HG03196 (cell line): ENCODE results near the gene C3AR1.
"Not testable (repeated sequence)": the region's sequence is repeated elsewhere in the genome, so short reads cannot be mapped to it uniquely, and the experiment has no call there.

ENCODE experiments used
- ATAC-seq: cut with Tn5 transposase; IDR thresholded peaks from one replicate; pipeline ENCODE4 v1.9.1; 2021; ENCODE audit not compliant: unreplicated experiment

Gene C3AR1

DNA sequence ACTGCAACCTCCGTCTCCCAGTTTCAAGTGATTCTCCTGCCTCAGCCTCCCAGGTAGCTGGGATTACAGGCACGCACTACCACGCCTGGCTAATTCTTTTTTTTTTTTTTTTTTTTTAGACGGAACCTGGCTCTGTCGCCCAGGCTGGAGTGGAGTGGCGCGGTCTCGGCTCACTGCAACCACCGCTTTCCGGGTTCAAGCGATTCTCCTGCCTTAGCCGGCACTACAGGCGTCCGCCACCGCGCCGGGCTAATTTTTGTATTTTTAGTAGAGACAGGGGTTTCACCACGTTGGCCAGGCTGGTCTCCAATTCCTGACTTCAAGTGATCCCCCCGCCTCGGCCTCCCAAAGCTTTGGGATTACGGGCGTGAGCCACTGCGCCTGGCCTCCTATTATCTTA lies 35.1 kb downstream of the C3AR1 start:
- ATAC-seq, result not testable (repeated sequence)

DNA sequence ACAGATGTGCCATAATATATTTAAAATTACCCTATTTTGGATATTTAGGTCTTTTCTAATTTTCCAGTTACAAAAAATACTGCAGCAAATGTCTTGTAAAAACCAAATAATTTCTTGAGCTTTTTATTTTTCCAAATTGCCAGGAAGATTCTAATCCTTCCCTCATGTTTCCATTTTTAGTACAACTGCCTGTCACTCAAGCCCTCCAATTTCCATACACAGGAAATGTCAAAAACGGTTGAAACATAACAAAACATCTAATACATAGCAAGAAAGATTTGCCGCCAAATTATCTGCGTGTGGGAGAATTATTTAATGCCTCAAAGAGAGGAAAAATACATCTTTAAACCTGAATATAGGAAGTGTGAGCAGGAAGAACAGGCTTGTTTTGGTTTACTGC lies 36.0 kb downstream of the C3AR1 start:
- no peak for ATAC-seq

DNA sequence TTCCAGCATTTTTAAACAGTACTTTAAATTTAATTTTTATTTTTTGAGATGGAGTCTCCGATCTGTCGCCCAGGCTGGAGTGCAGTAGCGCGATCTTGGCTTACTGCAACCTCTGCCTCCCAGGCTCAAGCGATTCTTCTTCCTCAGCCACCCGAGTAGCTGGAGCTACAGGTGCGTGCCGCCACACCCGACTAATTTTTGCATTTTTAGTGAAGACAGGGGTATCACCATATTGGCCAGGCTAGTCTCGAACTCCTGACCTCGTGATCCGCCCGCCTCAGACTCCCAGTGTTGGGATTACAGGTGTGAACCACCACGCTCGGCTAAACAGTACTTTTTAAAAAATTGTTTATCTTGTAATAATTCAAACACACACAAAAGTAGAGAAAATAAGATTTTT lies 37.9 kb downstream of the C3AR1 start:
- ATAC-seq, result no peak

DNA sequence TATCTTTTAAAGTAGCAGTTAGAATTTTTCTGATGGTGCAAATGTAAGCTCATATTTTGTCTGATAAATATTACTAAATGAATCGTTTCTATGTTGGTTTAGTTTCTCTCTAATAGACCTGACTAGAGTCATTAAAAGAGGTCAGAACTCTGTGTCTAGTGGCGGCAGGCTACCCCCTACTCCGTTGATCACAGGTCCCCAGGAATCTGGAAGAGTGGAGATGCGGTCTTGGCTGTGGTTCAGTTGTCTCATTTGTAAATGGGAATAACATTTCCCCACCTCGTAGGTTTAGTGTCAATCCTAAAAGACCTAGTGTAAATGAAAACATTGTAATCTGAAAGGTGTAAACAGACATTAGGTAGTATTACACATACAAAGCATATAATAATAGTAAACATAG lies 38.3 kb downstream of the C3AR1 start:
- ATAC-seq, result no peak

DNA sequence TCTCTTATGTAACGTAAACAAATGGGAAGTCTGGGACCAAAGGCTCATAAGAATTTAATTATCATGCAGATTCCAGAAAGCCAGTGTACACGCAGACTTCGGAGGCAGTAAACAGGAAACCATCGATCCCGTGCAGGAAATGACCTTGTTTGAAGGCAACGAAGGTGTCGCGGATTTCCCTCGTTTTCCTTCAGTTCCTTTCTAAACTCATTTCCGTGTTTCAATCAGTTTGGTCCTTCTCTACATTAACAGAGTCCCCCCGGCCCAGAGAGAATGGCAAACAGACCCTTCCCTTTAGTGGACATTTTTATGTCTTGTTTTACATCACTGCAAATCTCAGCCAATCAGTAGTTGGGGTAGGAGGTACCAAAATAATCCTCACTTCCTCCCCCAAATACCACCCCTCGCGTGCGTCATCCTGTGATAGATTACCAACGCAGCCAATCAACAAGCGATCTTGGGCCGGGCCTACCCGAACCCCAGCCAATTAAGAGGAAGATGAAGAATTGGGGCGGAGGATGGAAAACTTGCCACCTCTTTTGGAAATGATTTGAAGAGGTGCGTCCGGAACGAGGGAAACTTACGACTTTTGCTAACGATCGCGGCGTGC lies 39.8 kb downstream of the C3AR1 start:
- ATAC-seq, result peak; percentile 98

DNA sequence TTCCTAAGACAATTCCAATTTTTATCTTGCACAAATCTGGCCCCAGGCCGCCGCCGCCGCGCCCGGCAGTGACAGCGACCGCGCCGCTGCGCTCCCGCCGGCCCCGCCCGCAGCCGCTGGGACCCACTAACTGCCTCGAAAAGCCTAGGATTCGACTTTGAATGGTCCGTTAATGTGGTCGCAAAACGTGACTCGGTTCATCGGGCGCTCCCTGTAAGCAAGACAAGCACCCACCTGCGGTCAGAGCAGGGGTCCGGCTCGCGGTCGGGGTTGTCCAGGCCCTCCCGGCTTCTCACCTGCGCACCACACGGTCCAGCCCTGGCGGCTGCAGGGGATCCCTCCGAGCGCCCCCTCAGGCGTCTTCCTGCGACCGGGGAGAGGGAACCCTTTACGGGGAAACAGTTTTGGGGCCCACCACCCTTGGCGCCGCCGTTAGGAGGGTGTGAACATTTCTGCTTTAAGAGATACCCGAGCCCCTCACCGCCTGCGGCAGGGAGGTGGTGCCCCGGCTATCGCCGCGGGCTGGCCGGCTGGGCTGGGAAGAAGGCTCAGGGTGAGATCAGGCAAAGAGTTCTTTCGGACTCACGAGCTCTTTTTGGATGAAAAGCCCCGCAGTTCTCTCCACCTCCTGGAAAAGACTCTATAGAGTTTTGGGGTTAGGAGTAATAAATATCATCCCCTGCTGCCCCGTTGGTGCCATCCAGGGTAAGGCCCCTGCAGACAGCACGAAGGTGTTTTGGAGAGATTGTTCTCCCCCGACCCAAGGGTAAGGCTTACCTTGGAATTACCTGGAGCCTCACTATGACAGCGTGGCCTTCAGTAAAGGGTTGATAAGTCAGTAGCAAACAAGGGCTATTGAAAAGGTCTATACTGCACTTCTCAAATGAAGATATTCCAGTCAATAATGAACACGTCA lies 47.2 kb downstream of the C3AR1 start:
- ATAC-seq, result no peak

DNA sequence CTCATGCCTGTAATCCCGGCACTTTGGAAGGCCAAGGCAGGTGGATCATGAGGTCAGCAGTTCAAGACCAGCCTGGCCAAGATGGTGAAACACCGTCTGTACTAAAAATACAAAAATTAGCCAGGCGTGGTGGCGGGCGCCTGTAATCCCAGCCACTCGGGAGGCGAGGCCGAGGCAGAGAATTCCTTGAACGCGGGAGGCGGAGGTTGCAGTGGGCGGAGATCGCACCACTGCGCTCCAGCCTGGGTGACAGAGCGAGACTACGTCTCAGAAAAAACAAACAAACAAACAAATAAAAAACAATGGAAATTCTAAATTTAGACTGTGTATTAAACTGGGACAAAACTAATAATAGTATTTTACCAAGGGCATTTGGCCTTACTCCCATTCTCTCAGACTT lies 47.9 kb downstream of the C3AR1 start:
- not testable (repeated sequence) for ATAC-seq

DNA sequence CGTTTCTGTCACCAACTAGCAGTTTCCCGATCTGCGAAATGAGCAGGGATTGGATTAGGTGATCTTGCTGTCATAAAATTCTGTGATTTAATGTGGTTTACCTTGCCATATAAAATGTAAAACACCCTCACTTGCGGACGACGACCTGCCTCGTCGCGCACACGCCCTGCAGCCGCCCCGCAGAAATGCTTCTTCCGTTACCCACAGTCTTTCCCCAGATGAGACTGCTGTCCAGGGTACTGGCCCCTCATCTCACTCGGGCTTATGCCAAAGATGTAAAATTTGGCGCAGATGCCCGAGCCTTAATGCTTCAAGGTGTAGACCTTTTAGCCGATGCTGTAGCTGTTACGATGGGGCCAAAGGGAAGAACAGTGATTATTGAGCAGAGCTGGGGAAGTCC lies 51.3 kb downstream of the C3AR1 start:
- ATAC-seq, result no peak

DNA sequence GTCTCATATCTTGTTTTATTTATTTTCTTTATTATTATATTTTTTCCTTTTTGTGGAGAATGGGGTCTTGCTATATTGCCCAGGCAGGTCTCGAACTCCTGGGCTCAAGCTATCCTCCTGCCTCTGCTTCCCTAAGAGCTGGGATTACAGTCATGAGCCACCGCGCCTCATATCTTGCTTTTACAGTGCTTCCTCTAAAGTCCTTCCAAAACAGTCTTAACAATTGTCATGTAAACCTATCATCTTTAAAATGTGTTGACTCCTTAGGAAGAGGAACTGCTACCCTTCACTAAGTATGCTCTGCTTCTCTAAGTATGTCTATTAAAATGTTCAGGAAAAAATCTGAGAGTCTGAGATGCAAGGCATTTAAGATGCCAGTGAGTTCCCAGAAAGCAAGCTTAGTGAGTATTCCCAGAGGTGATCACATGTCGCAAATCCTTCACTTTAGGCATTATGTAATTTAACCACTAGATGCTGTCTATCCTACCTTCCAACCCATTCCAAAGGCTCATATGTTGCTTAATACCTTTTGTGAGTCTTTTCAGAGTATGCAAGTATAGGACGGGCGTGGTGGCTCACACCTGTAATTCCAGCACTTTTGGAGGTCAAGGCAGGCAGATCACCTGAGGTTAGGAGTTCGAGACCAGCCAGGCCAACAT lies 53.4 kb downstream of the C3AR1 start:
- ATAC-seq, result no peak

DNA sequence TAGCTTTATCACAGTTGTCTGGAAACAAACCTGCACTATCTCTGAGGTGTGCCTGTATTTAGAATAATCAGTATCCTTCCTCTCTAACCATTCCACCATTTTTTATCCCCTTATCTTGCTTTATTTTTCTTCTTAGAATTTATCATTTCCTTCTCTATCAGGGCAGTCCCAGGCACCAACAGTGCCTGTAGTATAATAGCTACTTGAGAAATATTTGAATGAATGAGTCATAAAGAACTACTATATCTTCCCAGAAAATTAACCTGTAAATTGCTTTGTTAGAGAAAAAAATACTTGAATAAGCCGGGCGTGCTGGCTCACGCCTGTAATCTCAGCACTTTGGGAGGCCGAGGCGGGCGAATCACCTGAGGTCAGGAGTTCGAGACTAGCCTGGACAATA lies 54.8 kb downstream of the C3AR1 start:
- no peak for ATAC-seq
